GM21528 (cell line): ENCODE measurements around the gene LARGE1.
"Not testable (repeated sequence)": the region's sequence is repeated elsewhere in the genome, so short reads cannot be mapped to it uniquely, and the experiment has no call there.

Experiments
- ATAC-seq: cut with Tn5 transposase; IDR thresholded peaks from one replicate; pipeline ENCODE4 v1.9.1; 2021; ENCODE audit warnings: mild to moderate bottlenecking, moderate library complexity; ENCODE audit not compliant: unreplicated experiment, low FRiP score

Gene LARGE1

GRCh38 chr22:33860386-33860785 lies 59.9 kb downstream of the LARGE1 start:
- no peak for ATAC-seq

GRCh38 chr22:33859311-33859710 lies 61.0 kb downstream of the LARGE1 start:
- no peak for ATAC-seq

- not testable (repeated sequence) for ATAC-seq
These were observed 61.6 kb downstream of the LARGE1 start for GRCh38 chr22:33858653-33859052.

GRCh38 chr22:33857767-33858166 lies 62.5 kb downstream of the LARGE1 start:
- ATAC-seq = not testable (repeated sequence)

- ATAC-seq = no peak
These were observed 65.6 kb downstream of the LARGE1 start for GRCh38 chr22:33854724-33855123.

- no peak for ATAC-seq
These were observed 66.8 kb downstream of the LARGE1 start for GRCh38 chr22:33853200-33854097.

GRCh38 chr22:33851821-33852384 lies 68.4 kb downstream of the LARGE1 start:
- no peak for ATAC-seq

- ATAC-seq = no peak
These were observed 69.0 kb downstream of the LARGE1 start for GRCh38 chr22:33851240-33851639.

GRCh38 chr22:33850724-33851123 lies 69.6 kb downstream of the LARGE1 start:
- no peak for ATAC-seq

GRCh38 chr22:33850193-33850592 lies 70.1 kb downstream of the LARGE1 start:
- no peak for ATAC-seq

GRCh38 chr22:33848251-33848650 lies 72.0 kb downstream of the LARGE1 start:
- no peak for ATAC-seq

- no peak for ATAC-seq
These were observed 76.0 kb downstream of the LARGE1 start for GRCh38 chr22:33844273-33844672.

GRCh38 chr22:33842421-33843094 lies 77.7 kb downstream of the LARGE1 start:
- ATAC-seq = no peak

- peak; percentile 79 for ATAC-seq
These were observed 78.3 kb downstream of the LARGE1 start for GRCh38 chr22:33842006-33842354.

- no peak for ATAC-seq
These were observed 78.8 kb downstream of the LARGE1 start for GRCh38 chr22:33841281-33842005.

- ATAC-seq = no peak
These were observed 81.6 kb downstream of the LARGE1 start for GRCh38 chr22:33838644-33839043.

GRCh38 chr22:33837826-33838225 lies 82.5 kb downstream of the LARGE1 start:
- no peak for ATAC-seq

- ATAC-seq = no peak
These were observed 85.0 kb downstream of the LARGE1 start for GRCh38 chr22:33835265-33835664.

GRCh38 chr22:33832558-33833151 lies 87.6 kb downstream of the LARGE1 start:
- ATAC-seq = no peak

GRCh38 chr22:33831651-33832050 lies 88.6 kb downstream of the LARGE1 start:
- no peak for ATAC-seq
